ENCODE results near the gene DNAH6. TPM values are rescaled to one million over a fixed set of nuclear protein-coding genes. Genes with fewer than 3 reads are reported as not detected.

DNAH6 gene
- total RNA-seq, 1 experiment from 2014 or later: 0.26 TPM

DNA sequence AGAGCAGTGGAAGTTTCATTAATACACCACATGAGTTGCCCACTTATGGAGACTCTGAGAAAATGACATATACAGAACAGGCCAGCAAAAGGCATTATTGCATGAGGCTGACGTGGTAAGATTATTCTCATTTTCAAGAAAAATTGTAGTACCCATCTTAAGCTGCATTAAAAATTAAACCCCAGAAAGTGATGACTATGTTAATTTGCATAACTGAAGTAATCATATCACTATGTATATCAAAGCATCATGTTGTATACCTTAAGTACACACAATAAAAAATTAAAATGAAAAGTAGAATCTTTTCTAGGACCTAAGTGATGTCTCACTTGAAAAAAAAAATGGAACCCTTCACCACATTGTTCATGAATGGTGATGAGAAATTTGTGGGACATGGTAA, 32.0 kb downstream of the DNAH6 start:
- Histone ChIP-seq H3K79me2 (ENCODE audit: insufficient read depth, low read length) (no peaks in the 10 kb centered on the region), H3K18ac (ENCODE audit: insufficient read length, low read depth, low read length) (no peak overlapping the region), H3K9me3 (ENCODE audit: control insufficient read depth, low read depth, low read length) (no peaks in the 10 kb centered on the region), H2AK5ac (ENCODE audit: insufficient read length, low read length) (no peak overlapping the region), H2BK5ac (ENCODE audit: insufficient read length, low read length) (no peak overlapping the region), H3K9ac (ENCODE audit: extremely low read depth, insufficient read length, low read length) (no peak overlapping the region), H4K91ac (ENCODE audit: insufficient read length, low read depth, low read length) (no peak overlapping the region), H3K4me2 (ENCODE audit: insufficient read depth, insufficient read length, low read length) (no peak overlapping the region), H2BK12ac (ENCODE audit: insufficient read length, low read depth, low read length) (no peak overlapping the region), H2BK15ac (ENCODE audit: low read depth, low read length) (no peak overlapping the region), H3K23ac (ENCODE audit: insufficient read length, low read depth, low read length) (no peak overlapping the region), H2BK120ac (ENCODE audit: low read depth, low read length, poor library complexity, severe bottlenecking) (no peak overlapping the region), H3K27ac (ENCODE audit: insufficient read length, low read depth, low read length) (no peak overlapping the region), H3K79me1 (ENCODE audit: insufficient read depth, low read depth, low read length, poor library complexity, severe bottlenecking) (no peaks in the 10 kb centered on the region), H3K56ac (ENCODE audit: insufficient read length, low read depth, low read length) (no peak overlapping the region), H4K20me1 (ENCODE audit: control insufficient read depth, insufficient read depth, insufficient read length) (no peaks in the 10 kb centered on the region), H3K14ac (ENCODE audit: insufficient read depth, low read length) (no peak overlapping the region), H3K4me1 (ENCODE audit: insufficient read depth, low read length) (no peaks in the 10 kb centered on the region), H4K5ac (ENCODE audit: insufficient read length, low read depth, low read length) (no peak overlapping the region), H3K27me3 (ENCODE audit: insufficient read depth, low read length) (no peaks in the 10 kb centered on the region), H4K8ac (replicated peaks; ENCODE audit: insufficient read length, low read depth, low read length) (no peak overlapping the region), H2AFZ (ENCODE audit: low read length) (no peak overlapping the region), H3T11ph (ENCODE audit: low read length) (no peak overlapping the region), H3K4ac (ENCODE audit: low read depth, low read length) (no peak overlapping the region), H3K23me2 (ENCODE audit: insufficient read length, low read depth, low read length, poor library complexity, severe bottlenecking) (no peaks in the 10 kb centered on the region), H2BK20ac (ENCODE audit: low read depth, low read length, poor library complexity, severe bottlenecking) (no peak overlapping the region)
- Mint-ChIP-seq H3K4me1 (no peaks in the 10 kb centered on the region), H3K27me3 (ENCODE audit: low read depth) (peaks cover 3% of the 10 kb centered on the region), H3K9me3 (no peaks in the 10 kb centered on the region), H3K36me3 (ENCODE audit: insufficient read depth in 1 of 3, low read depth in 3 of 3) (no peaks in the 10 kb centered on the region), H3K27ac (no peak overlapping the region), H3K4me3 (no peak overlapping the region)
- WGBS (ENCODE audit: extremely low coverage, insufficient read length, low lambda C conversion rate): no CpG with 5 or more reads among the region's 1 CpG
- TF ChIP-seq, protein P1, sequence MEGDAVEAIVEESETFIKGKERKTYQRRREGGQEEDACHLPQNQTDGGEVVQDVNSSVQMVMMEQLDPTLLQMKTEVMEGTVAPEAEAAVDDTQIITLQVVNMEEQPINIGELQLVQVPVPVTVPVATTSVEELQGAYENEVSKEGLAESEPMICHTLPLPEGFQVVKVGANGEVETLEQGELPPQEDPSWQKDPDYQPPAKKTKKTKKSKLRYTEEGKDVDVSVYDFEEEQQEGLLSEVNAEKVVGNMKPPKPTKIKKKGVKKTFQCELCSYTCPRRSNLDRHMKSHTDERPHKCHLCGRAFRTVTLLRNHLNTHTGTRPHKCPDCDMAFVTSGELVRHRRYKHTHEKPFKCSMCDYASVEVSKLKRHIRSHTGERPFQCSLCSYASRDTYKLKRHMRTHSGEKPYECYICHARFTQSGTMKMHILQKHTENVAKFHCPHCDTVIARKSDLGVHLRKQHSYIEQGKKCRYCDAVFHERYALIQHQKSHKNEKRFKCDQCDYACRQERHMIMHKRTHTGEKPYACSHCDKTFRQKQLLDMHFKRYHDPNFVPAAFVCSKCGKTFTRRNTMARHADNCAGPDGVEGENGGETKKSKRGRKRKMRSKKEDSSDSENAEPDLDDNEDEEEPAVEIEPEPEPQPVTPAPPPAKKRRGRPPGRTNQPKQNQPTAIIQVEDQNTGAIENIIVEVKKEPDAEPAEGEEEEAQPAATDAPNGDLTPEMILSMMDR (conservative IDR thresholded peaks at IDR 0.05): no peak
- no peak for DNase-seq
